Breast epithelium (tissue), 3 donors: ENCODE data around the gene NDUFB10.

Experiments used
- POLR2A ChIP-seq: fragments of 450-650 bp; IDR thresholded peaks from one replicate; pipeline ENCODE4 v1.6.1; 2016; ENCODE audit warnings: antibody characterized with exemption, mild to moderate bottlenecking, moderate library complexity
- POLR2AphosphoS5 ChIP-seq, 3 donors: sonication (generic); formaldehyde crosslinking; IDR thresholded peaks; one replicate each; pipeline ENCODE4 v1.6.1; 2017; ENCODE audit warnings: antibody characterized with exemption in 3 of 3
- TF ChIP-seq, protein P1 (sequence below), 3 donors: fragments of 450-650 bp; IDR thresholded peaks; one replicate each; pipeline ENCODE4 v1.5.1; 2016 to 2017; ENCODE audit warnings: antibody characterized with exemption in 3 of 3, mild to moderate bottlenecking in 3 of 3, moderate library complexity in 3 of 3

DNA sequence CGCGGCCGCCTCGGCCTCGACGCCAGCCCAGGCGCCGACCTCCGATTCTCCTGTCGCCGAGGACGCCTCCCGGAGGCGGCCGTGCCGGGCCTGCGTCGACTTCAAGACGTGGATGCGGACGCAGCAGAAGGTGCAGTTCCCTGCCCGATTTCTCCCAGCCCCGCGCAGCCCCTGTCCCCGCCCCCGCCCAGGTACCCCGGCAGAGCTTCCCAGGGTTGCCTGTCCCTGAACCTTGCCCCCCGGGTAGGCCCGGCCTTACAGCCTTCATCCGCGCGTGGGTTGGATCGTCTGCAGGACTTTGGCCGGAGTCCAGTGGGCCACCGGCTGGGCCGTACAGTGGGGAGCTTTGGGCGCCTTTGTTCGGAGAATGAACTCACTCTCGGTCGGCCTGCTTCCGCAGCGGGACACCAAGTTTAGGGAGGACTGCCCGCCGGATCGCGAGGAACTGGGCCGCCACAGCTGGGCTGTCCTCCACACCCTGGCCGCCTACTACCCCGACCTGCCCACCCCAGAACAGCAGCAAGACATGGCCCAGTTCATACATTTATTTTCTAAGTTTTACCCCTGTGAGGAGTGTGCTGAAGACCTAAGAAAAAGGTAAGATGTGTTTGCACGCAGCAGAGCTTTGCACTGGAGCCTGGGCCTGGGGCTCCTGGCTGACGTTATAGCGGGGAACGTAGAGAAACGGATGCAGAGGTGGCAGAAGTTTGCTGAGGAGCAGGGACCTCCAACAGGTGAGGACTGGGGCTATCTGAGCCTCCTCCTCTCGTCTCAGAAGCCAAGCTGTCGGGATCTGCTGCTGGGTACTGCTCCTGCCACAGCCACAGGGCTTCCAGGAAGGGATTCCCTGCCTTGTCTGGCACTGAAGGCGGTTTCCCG lies 25.2 kb downstream of the NDUFB10 start:
- TF ChIP-seq, protein P1, sequence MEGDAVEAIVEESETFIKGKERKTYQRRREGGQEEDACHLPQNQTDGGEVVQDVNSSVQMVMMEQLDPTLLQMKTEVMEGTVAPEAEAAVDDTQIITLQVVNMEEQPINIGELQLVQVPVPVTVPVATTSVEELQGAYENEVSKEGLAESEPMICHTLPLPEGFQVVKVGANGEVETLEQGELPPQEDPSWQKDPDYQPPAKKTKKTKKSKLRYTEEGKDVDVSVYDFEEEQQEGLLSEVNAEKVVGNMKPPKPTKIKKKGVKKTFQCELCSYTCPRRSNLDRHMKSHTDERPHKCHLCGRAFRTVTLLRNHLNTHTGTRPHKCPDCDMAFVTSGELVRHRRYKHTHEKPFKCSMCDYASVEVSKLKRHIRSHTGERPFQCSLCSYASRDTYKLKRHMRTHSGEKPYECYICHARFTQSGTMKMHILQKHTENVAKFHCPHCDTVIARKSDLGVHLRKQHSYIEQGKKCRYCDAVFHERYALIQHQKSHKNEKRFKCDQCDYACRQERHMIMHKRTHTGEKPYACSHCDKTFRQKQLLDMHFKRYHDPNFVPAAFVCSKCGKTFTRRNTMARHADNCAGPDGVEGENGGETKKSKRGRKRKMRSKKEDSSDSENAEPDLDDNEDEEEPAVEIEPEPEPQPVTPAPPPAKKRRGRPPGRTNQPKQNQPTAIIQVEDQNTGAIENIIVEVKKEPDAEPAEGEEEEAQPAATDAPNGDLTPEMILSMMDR (IDR thresholded peaks at IDR 0.05): no peak
- TF ChIP-seq POLR2A: no peak
- TF ChIP-seq POLR2AphosphoS5 (IDR thresholded peaks at IDR 0.05): no peak
